Endothelial cell of umbilical vein (primary cell): Measurements from ENCODE around the gene NUDT3. TPM values are rescaled to one million over a fixed set of nuclear protein-coding genes. Genes with fewer than 3 reads are reported as not detected.

ENCODE experiments used
- BruUV-seq: library from RNA; stranded (reverse); fragments of 400-500 nt; replicated peaks from 2 replicates; lab custom pipeline; 2021; lab: Mats Ljungman, UMichigan
- CTCF ChIA-PET: fragments of 300-600, 350-600 bp; sonication (Branson Sonifier 250); formaldehyde crosslinking; loops from one replicate; lab custom pipeline; 2021; ENCODE audit warnings: antibody characterized with exemption, inconsistent platforms; lab: Charles Lee
- POLR2A ChIA-PET: fragments of 300-600, 350-600 bp; sonication (Branson Sonifier 250); formaldehyde crosslinking; loops from one replicate; lab custom pipeline; 2021; ENCODE audit warnings: antibody characterized with exemption, inconsistent platforms; lab: Charles Lee
- DNase-seq: peaks from one replicate; pipeline ENCODE4 v3.0.0-alpha.2; 2011; ENCODE audit warnings: low read depth, low spot score
- FAIRE-seq: peaks from 2 replicates; lab custom pipeline; 2011; peaks lifted over from hg19 to GRCh38; lab: Jason Lieb, UNC
- H2AFZ ChIP-seq: 2 replicates; pipeline ENCODE4 v1.6.0; 2012; ENCODE audit warnings: low read depth, low read length, control low read depth, inconsistent platforms
- H3K27ac ChIP-seq: 2 replicates; pipeline ENCODE4 v1.5.1; 2011; ENCODE audit warnings: low read depth, mild to moderate bottlenecking, control low read depth, low read length, moderate library complexity; ENCODE audit not compliant: insufficient read depth
- H3K27me3 ChIP-seq, 2 experiments: 2 replicates each; pipeline versions ENCODE4 v1.6.0 to v1.6.1; 2011; ENCODE audit warnings: low read length in 2 of 2, mixed read lengths in 1 of 2; ENCODE audit not compliant: control insufficient read depth in 2 of 2, insufficient read depth in 2 of 2
- H3K36me3 ChIP-seq, 2 experiments: 2 replicates in 1 of 2; 3 replicates in 1 of 2; pipeline ENCODE4 v1.5.1; 2011; ENCODE audit warnings: low read length in 2 of 2, mild to moderate bottlenecking in 1 of 2, moderate library complexity in 1 of 2; ENCODE audit not compliant: control insufficient read depth in 2 of 2, insufficient read depth in 2 of 2; ENCODE audit errors: extremely low read depth in 1 of 2
- H3K4me1 ChIP-seq: 3 replicates; pipeline ENCODE4 v1.5.1; 2011; ENCODE audit warnings: mild to moderate bottlenecking, low read length; ENCODE audit not compliant: control insufficient read depth, insufficient read depth; ENCODE audit errors: extremely low read depth
- H3K4me2 ChIP-seq: 2 replicates; pipeline ENCODE4 v1.6.1; 2011; ENCODE audit warnings: low read length, control low read depth, mixed read lengths; ENCODE audit not compliant: insufficient read depth
- H3K4me3 ChIP-seq, 3 experiments: fragments of 200-600 bp in 1 of 3; sonication (generic), shearing (Covaris generic) in 1 of 3; replicated peaks in 1 of 3; 2 replicates each; pipeline ENCODE4 v1.5.1; 2011 to 2016; ENCODE audit warnings: control low read depth in 3 of 3, low read length in 3 of 3, mild to moderate bottlenecking in 2 of 3, inconsistent platforms in 1 of 3, low read depth in 1 of 3, moderate library complexity in 1 of 3; ENCODE audit not compliant: insufficient read depth in 1 of 3
- H3K79me2 ChIP-seq: 2 replicates; pipeline ENCODE4 v1.6.0; 2012; ENCODE audit warnings: low read length, inconsistent platforms; ENCODE audit not compliant: control insufficient read depth, insufficient read depth
- H3K9ac ChIP-seq: replicated peaks from 2 replicates; pipeline ENCODE3; 2011; ENCODE audit warnings: low read length, control low read depth; ENCODE audit not compliant: insufficient read depth; ENCODE audit errors: extremely low read depth
- H3K9me1 ChIP-seq: replicated peaks from 3 replicates; pipeline ENCODE4 v1.6.0; 2011; ENCODE audit warnings: mild to moderate bottlenecking, low read length; ENCODE audit not compliant: control insufficient read depth, insufficient read depth; ENCODE audit errors: extremely low read depth
- H3K9me3 ChIP-seq: replicated peaks from 2 replicates; pipeline ENCODE4 v1.5.1; 2012; ENCODE audit warnings: low read length, inconsistent platforms; ENCODE audit not compliant: control insufficient read depth, insufficient read depth
- H4K20me1 ChIP-seq: replicated peaks from 2 replicates; pipeline ENCODE3; 2011; ENCODE audit warnings: mild to moderate bottlenecking, low read length; ENCODE audit not compliant: control insufficient read depth, insufficient read depth; ENCODE audit errors: extremely low read depth
- EZH2 ChIP-seq: IDR thresholded peaks from 2 replicates; pipeline ENCODE4 v1.6.1; 2012; ENCODE audit warnings: borderline replicate concordance, low read depth, mild to moderate bottlenecking, moderate library complexity, low read length, inconsistent platforms; ENCODE audit not compliant: severe bottlenecking
- FOS ChIP-seq: IDR thresholded peaks from 2 replicates; pipeline ENCODE4 v1.6.1; 2011; ENCODE audit warnings: mild to moderate bottlenecking, low read length, moderate library complexity, borderline replicate concordance; ENCODE audit not compliant: insufficient read depth
- GATA2 ChIP-seq: IDR thresholded peaks from 2 replicates; pipeline ENCODE4 v1.7.0; 2011; ENCODE audit warnings: low read depth, mild to moderate bottlenecking, moderate library complexity, mixed read lengths, low read length; ENCODE audit not compliant: insufficient read length, insufficient read depth
- JUN ChIP-seq: IDR thresholded peaks from 2 replicates; pipeline ENCODE4 v1.6.1; 2011; ENCODE audit warnings: borderline replicate concordance, low read depth; ENCODE audit not compliant: insufficient read length, insufficient read depth
- MAX ChIP-seq: IDR thresholded peaks from 2 replicates; pipeline ENCODE4 v1.6.1; 2011; ENCODE audit not compliant: insufficient read depth, insufficient read length
- MYC ChIP-seq: IDR thresholded peaks from one replicate; pipeline ENCODE4 v1.6.1; 2011; ENCODE audit warnings: mild to moderate bottlenecking, low read depth, low read length
- POLR2A ChIP-seq: IDR thresholded peaks from 2 replicates; pipeline ENCODE4 v1.6.1; 2012; ENCODE audit warnings: low read depth, mild to moderate bottlenecking, control low read depth, low read length
- dilution Hi-C: fragments of 300-500 bp; cut with MboI; formaldehyde crosslinking; loops from one replicate; pipeline ENCODE4 v1.15.0; 2019; ENCODE audit warnings: low sequenced_read_pairs; ENCODE audit not compliant: extremely low pct_ligation_motif_present
- intact Hi-C: fragments of 100-400 bp; cut with micrococcal nuclease; formaldehyde crosslinking; loops from one replicate; pipeline ENCODE4 v1.10.0; 2022
- polyA plus RNA-seq, 4 experiments: library from polyadenylated mRNA; depleted of rRNA in 3 of 4; stranded (reverse) in 3 of 4; unstranded in 1 of 4; fragments of >200 nt; gene quantifications; 2 replicates each; pipeline versions ENCODE4 v1.2.1 to v1.2.3, GENCODE V29; 2011 to 2012; ENCODE audit warnings: missing spikeins in 1 of 4
- total RNA-seq: library from RNA; stranded (reverse); gene quantifications from 2 replicates; pipeline ENCODE4 v1.2.3, GENCODE V29; 2021

NUDT3 gene
- total and polyA plus RNA-seq, 2 donors (not counting 3 experiments of a cell fraction or from before 2014, with no cell fraction given), result 11.9 to 30.9 TPM

DNA sequence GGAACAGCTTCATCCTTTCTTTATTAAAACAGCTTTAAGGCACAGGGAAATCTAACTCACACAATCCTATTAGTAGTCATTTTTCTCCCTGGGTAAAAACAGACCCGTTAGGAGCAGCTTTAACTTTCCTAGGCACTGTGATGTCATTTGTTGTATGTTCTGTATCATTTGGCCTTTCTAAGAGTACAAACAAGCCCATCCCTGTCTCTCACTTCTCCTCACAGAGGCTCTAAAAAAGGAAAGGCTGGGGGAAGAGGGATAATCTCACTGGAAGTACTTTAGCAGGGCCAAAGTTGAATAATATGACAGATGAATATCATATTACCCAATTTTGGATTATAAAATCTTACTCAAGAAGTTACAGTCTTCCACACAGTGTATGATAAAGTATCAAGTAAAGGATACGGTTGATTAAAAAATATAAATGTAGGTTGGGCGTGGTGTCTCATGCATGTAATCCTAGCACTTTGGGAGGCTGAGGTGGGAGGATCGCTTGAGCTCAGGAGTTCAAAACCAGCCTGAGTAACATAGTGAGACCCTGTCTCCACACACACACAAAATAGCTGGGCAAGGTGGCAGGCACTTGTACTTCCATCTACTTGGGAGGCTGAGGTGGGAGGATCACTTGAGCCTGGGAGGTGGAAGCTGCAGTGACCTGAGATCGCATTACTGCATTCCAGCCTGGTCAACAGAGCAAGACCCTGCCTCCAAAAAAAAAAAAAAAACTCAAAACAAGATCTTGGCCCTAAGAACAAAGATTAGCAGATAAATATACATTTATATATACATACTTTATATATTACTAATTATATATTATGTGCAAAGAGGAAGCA, 7.9 kb downstream of the NUDT3 start:
- ChIA-PET POLR2A (no interaction called here), CTCF (interaction anchor here (1.1 kb wide), 1 partner anchor 61 kb away, joined by 3 read pairs; no protein-coding TSS in a partner anchor)
- FAIRE-seq, result no peak
- Histone ChIP-seq H3K4me1 (no peaks in the 10 kb centered on the region), H2AFZ (no peak overlapping the region), H3K9me1 (no peaks in the 10 kb centered on the region), H3K9ac (no peak overlapping the region), H4K20me1 (no peaks in the 10 kb centered on the region), H3K4me2 (no peak overlapping the region), H3K79me2 (peaks cover 93% of the 10 kb centered on the region), H3K4me3 (no peak overlapping the region), H3K27me3 (no peaks in the 10 kb centered on the region), H3K36me3 (no peaks in the 10 kb centered on the region), H3K27ac (no peak overlapping the region), H3K9me3 (no peaks in the 10 kb centered on the region)
- TF ChIP-seq MYC (no peak), JUN (no peak), GATA2 (no peak)
- intact Hi-C loops, result no loop called here
- no TSS peak for BruUV-seq
- dilution Hi-C loops, result no loop called here
- no peak for DNase-seq

GRCh38 chr6:34383656-34384320, 8.7 kb downstream of the NUDT3 start:
- ChIA-PET CTCF (interaction anchor here (1.0 to 1.2 kb wide), 3 partner anchors 31 to 188 kb away, joined by 3 to 6 read pairs (median 3); no protein-coding TSS in a partner anchor), POLR2A (no interaction called here)
- Histone ChIP-seq H3K36me3 (no peaks in the 10 kb centered on the region), H3K79me2 (peaks cover 92% of the 10 kb centered on the region), H3K9ac (no peak overlapping the region), H3K27me3 (no peaks in the 10 kb centered on the region), H4K20me1 (no peaks in the 10 kb centered on the region), H2AFZ (no peak overlapping the region), H3K4me3 (no peak overlapping the region), H3K4me2 (no peak overlapping the region), H3K9me3 (no peaks in the 10 kb centered on the region), H3K27ac (no peak overlapping the region), H3K4me1 (no peaks in the 10 kb centered on the region), H3K9me1 (no peaks in the 10 kb centered on the region)
- intact Hi-C loops (no loop called here), dilution Hi-C loops (no loop called here)
- BruUV-seq, result no TSS peak
- FAIRE-seq (no peak), DNase-seq (no peak)
- no peak for TF ChIP-seq POLR2A
- TF ChIP-seq GATA2, result no peak
- no peak for TF ChIP-seq FOS
- TF ChIP-seq EZH2, result no peak
- no peak for TF ChIP-seq MAX
